Psoas muscle (tissue), 8 donors: Measurements from ENCODE around the gene RSPH3. TPM values are rescaled to one million over a fixed set of nuclear protein-coding genes. Genes with fewer than 3 reads are reported as not detected.

Experiments used
- ATAC-seq, 4 donors: fragments of 200-7000 bp; cut with Tn5 transposase; one replicate each; pipeline ENCODE4 v1.9.1; 2020; ENCODE audit warnings: moderate library complexity in 3 of 4, mild to moderate bottlenecking in 2 of 4
- DNase-seq, 2 donors: peaks; one replicate each; pipeline ENCODE4 v3.0.0-alpha.2; 2020
- H3K27ac ChIP-seq: fragments of 200-600 bp; one replicate; pipeline ENCODE4 v1.8.0; 2022
- H3K27me3 ChIP-seq, 3 donors: fragments of 200-600 bp in 1 of 3; one replicate each; pipeline versions ENCODE4 v1.6.1 to v1.8.0; 2013 to 2022; ENCODE audit warnings: low read length in 2 of 3, mild to moderate bottlenecking in 2 of 3, moderate library complexity in 1 of 3; ENCODE audit not compliant: insufficient read depth in 3 of 3
- H3K36me3 ChIP-seq, 2 donors: fragments of 200-600 bp in 1 of 2; one replicate each; pipeline versions ENCODE4 v1.6.1 to v1.8.0; 2013 to 2022; ENCODE audit warnings: low read depth in 1 of 2, mild to moderate bottlenecking in 1 of 2, moderate library complexity in 1 of 2; ENCODE audit not compliant: insufficient read depth in 1 of 2
- H3K4me1 ChIP-seq: fragments of 200-600 bp; one replicate; pipeline ENCODE4 v1.8.0; 2022
- H3K4me3 ChIP-seq: fragments of 200-600 bp; one replicate; pipeline ENCODE4 v1.8.0; 2022; ENCODE audit warnings: mild to moderate bottlenecking
- H3K9me3 ChIP-seq: fragments of 200-600 bp; one replicate; pipeline ENCODE4 v1.8.0; 2022
- WGBS, 3 donors: extraction: QIAGEN DNeasy Blood & Tissue Kit; methylation state at CpG; one replicate each; pipeline versions ENCODE4 v1.1.6 to v1.1.7; 2013; 5-methylcytosine and 5-hydroxymethylcytosine counted together
- intact Hi-C, 2 donors: fragments of 100-400 bp; cut with DNase I; formaldehyde crosslinking; loops; one replicate each; pipeline versions ENCODE4 v1.11.0 to v1.14.2; 2022
- polyA plus RNA-seq, 3 donors: library from polyadenylated mRNA; stranded (reverse); fragments of 200-250 nt; gene quantifications; one replicate each; pipeline ENCODE4 v1.2.3, GENCODE V29; 2013
- total RNA-seq, 4 donors: library from RNA; stranded (reverse); fragmentation: NEBNext Ultra II Directional in 2 of 4; extraction: Animal tissue kit (Norgen Biotek cat#: 25700) in 2 of 4; gene quantifications; one replicate each; pipeline versions ENCODE4 v1.2.1 to v1.2.4, GENCODE V29; 2021 to 2023
- TF ChIP-seq, protein P1 (sequence below): fragments of 200-600 bp; IDR thresholded peaks from one replicate; pipeline ENCODE4 v1.8.0; 2022; ENCODE audit warnings: antibody characterized with exemption
- donor health status: healthy with polysubstance abuse.
- donor health status: DM: no; HTN: no; CAD: no; lungs with moderate emphysema.
- donor health status: Bipolar disorder and iron deficiency.
- donor health status: healthy.
- donor health status: DM: yes; HTN: yes; CAD: no.
- donor health status: DM: no; HTN: no; CAD: no.
- donor health status: DM: no; HTN: no; CAD: no.
- donor health status: DM: yes; HTN: yes; CAD: no.

RSPH3 gene
- total and polyA plus RNA-seq, 7 donors = 1.4 to 5.2 (median 2.8) TPM

DNA sequence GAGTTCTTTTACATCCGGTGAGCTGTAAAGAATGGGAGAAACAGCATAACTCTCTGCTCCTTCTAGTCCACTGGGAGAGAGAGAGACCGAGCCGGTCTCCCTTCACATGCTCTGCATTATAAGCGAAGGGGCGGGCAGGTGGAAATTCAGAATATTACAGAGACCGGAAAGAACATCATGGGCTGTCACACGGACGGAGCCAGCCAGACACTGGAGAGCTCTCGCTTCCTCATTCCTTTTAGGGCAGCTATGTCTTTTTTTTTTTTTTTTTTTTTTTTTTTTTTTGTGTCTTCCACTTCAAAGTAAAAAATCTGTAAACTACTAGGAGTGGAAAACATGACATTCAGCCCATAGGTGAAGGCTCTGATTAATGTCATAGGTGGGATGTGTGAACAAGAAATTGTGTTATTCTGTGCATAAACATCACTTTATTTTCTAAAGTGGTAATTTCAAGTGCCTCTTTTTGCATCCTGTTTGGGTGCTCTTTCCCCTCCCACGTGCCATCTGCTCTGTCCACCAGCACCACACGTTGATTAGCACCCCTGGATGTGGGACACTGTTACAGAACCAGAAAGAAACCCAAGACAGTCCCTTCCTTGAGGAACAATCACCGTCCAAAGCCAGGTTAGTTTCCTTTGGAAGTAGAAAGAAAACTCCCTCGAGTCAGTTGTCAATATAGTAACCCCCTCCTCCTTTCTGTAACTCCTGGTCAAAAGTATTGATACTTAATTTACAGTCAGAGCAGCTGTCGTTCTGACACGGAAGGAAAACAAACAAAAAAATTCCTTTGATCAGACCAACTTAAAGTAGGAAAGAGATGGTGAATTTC lies 45.1 kb upstream of the RSPH3 start, which contains the start of gene TAGAP:
Gene TAGAP (minus strand): TSS at position 93 of the 829 bp plus-strand sequence. CDS start 845 bp downstream, outside the sequence.
- TF ChIP-seq, protein P1, sequence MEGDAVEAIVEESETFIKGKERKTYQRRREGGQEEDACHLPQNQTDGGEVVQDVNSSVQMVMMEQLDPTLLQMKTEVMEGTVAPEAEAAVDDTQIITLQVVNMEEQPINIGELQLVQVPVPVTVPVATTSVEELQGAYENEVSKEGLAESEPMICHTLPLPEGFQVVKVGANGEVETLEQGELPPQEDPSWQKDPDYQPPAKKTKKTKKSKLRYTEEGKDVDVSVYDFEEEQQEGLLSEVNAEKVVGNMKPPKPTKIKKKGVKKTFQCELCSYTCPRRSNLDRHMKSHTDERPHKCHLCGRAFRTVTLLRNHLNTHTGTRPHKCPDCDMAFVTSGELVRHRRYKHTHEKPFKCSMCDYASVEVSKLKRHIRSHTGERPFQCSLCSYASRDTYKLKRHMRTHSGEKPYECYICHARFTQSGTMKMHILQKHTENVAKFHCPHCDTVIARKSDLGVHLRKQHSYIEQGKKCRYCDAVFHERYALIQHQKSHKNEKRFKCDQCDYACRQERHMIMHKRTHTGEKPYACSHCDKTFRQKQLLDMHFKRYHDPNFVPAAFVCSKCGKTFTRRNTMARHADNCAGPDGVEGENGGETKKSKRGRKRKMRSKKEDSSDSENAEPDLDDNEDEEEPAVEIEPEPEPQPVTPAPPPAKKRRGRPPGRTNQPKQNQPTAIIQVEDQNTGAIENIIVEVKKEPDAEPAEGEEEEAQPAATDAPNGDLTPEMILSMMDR = no peak
- ATAC-seq = peak in 2 of 4 donors; percentile 54 to 60

DNA sequence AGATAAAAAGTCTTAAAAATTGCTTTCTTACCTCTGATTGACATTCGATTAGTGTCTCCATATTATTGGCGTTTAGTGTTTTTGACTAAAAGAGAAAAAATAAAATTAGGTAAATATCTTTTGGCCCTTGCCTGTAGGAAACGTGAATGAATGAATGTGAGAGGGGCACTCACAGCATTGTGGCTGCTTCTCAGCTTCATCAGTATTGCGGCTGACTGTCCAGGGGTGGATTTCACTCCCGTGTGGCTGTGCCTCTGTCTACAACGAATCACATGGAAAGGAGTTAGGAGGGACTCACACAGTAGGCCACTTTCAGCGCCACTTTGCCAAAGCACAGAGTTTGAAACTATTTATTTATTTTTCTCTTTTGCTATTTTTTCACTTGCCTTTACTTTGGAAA lies 43.9 kb upstream of the RSPH3 start:
- Histone ChIP-seq H3K27me3 (peaks cover 0 to 7% (median 2%) of the 10 kb centered on the region in 3 donors), H3K9me3 (no peaks in the 10 kb centered on the region), H3K4me3 (peak overlapping the region; percentile 49), H3K4me1 (no peaks in the 10 kb centered on the region), H3K27ac (no peak overlapping the region), H3K36me3 (no peaks in the 10 kb centered on the region)
- WGBS, 3 donors = 79 to 86% (median 80%) methylated on average over 7 of the region's 7 CpGs
- ATAC-seq = no peak
- DNase-seq = no peak
- TF ChIP-seq, protein P1 = no peak
- intact Hi-C loops = loop anchor here (2.0 kb wide), 2 partner anchors 61 to 91 kb away; no protein-coding TSS in a partner anchor

More for the DNA sequence above, 45.1 kb upstream of the RSPH3 start, which contains the start of gene TAGAP:
- H3K9me3 ChIP-seq = no peaks in the 10 kb centered on the region
- peaks cover 0 to 7% (median 2%) of the 10 kb centered on the region in 3 donors for H3K27me3 ChIP-seq
- H3K36me3 ChIP-seq = no peaks in the 10 kb centered on the region
- no peaks in the 10 kb centered on the region for H3K4me1 ChIP-seq
- no peak within 1 kb of the TSS for H3K27ac ChIP-seq
- intact Hi-C loops = no loop called here
- WGBS, 3 donors = 24 to 37% (median 26%) methylated on average over 15 of the region's 15 CpGs
- DNase-seq = peak; percentile 54 to 73
- H3K4me3 ChIP-seq = peak within 1 kb of the TSS; percentile 49

DNA sequence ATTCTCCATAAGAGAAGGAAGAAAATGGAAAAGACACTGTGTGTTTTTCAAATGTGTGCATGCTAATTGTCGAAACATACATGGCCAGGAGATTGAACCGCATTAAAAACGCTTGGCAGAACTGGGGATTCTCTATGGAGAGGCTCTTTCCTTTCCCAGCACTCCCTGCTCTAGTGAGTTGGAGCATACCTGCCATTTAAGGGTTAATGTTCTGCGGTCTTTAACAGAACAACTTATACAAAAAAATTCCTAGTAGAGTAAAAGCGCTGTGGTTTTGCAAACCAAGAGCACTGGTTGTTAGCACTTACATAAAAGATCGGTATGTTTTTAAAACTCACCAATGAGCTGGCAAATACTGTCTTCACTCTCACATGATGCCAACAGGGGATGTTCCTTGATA lies 43.2 kb upstream of the RSPH3 start:
- H3K27ac ChIP-seq = no peak overlapping the region
- intact Hi-C loops = loop anchor here (2.0 kb wide), 2 partner anchors 62 to 92 kb away; no protein-coding TSS in a partner anchor
- no peaks in the 10 kb centered on the region for H3K4me1 ChIP-seq
- TF ChIP-seq, protein P1 = no peak
- no peak overlapping the region for H3K4me3 ChIP-seq
- H3K27me3 ChIP-seq = peaks cover 0 to 7% (median 2%) of the 10 kb centered on the region in 3 donors
- ATAC-seq (no peak), DNase-seq (no peak)
- 73 to 77% (median 75%) methylated on average over 6 of the region's 6 CpGs for WGBS, 3 donors
- no peaks in the 10 kb centered on the region for H3K36me3 ChIP-seq
- H3K9me3 ChIP-seq = no peaks in the 10 kb centered on the region

DNA sequence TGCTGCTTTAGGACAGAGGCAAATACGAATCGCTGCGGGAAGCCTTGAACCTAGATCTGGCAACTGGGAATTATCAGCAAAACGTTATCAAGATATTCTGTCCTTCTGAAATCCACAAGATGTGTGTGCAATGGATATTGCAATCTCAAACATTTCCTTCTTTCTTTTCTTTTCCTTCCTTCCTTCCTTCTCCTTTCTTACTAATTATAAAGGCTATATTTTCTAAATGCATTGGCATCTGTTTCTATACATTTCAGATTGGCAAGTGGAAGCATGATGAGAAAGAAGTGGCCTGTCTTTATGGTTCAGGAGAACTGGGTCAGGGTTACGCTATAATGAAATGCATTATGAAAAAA lies 42.8 kb upstream of the RSPH3 start:
- peak overlapping the region; percentile 24 for H3K4me3 ChIP-seq
- H3K36me3 ChIP-seq = no peaks in the 10 kb centered on the region
- no peaks in the 10 kb centered on the region for H3K4me1 ChIP-seq
- no peaks in the 10 kb centered on the region for H3K9me3 ChIP-seq
- no peak for DNase-seq
- H3K27ac ChIP-seq = no peak overlapping the region
- TF ChIP-seq, protein P1 = no peak
- ATAC-seq = no peak
- WGBS, 3 donors = 19 to 22% (median 21%) methylated on average over 5 of the region's 5 CpGs
- H3K27me3 ChIP-seq = peaks cover 0 to 7% (median 2%) of the 10 kb centered on the region in 3 donors
- intact Hi-C loops = loop anchor here (1.0 to 2.0 kb wide), 3 partner anchors 62 to 92 kb away; no protein-coding TSS in a partner anchor
